GM12878 (cell line): ENCODE results near the gene FOXP3. TPM values are rescaled to one million over a fixed set of nuclear protein-coding genes. Genes with fewer than 3 reads are reported as not detected.

Experiments
- ATAC-seq: fragments of 200-7000 bp; cut with Tn5 transposase; 3 replicates; pipeline ENCODE4 v1.9.1; 2020; ENCODE audit warnings: mild to moderate bottlenecking, moderate library complexity
- BruUV-seq: library from RNA; stranded (reverse); fragments of 400-500 nt; replicated peaks from 2 replicates; lab custom pipeline; 2021; lab: Mats Ljungman, UMichigan
- CTCF ChIA-PET: fragments of 300-600 bp; sonication (Branson Sonifier 250); formaldehyde crosslinking; extraction: SDS; loops from one replicate; lab custom pipeline; 2021; ENCODE audit warnings: inconsistent platforms; lab: Yijun Ruan, JAX
- POLR2A ChIA-PET: fragments of 350-600 bp; formaldehyde crosslinking; extraction: SDS; loops from one replicate; lab custom pipeline; 2021; ENCODE audit warnings: inconsistent platforms; lab: Charles Lee
- RAD21 ChIA-PET: fragments of 300-600 bp; sonication (Branson Sonifier 250); formaldehyde crosslinking; loops from one replicate; lab custom pipeline; 2023; ENCODE audit warnings: antibody characterized with exemption; ENCODE audit not compliant: unreplicated experiment; lab: Charles Lee
- SMC1A ChIA-PET: fragments of 300-600 bp; sonication (Branson Sonifier 250); formaldehyde crosslinking; loops from one replicate; lab custom pipeline; 2023; ENCODE audit not compliant: unreplicated experiment, uncharacterized antibody; lab: Charles Lee
- DNase-seq: peaks from one replicate; pipeline ENCODE4 v3.0.0-alpha.2; 2011; ENCODE audit warnings: low read depth, low spot score
- FAIRE-seq: peaks from 3 replicates; lab custom pipeline; 2011; peaks lifted over from hg19 to GRCh38; lab: Jason Lieb, UNC
- H2AFZ ChIP-seq: 2 replicates; pipeline ENCODE4 v1.6.0; 2011; ENCODE audit warnings: low read depth, low read length, control low read depth; ENCODE audit not compliant: control insufficient read depth
- H3K27ac ChIP-seq: 2 replicates; pipeline ENCODE4 v1.5.1; 2011; ENCODE audit warnings: control low read depth; ENCODE audit not compliant: control insufficient read depth, insufficient read depth
- H3K27me3 ChIP-seq, 2 experiments: replicated peaks in 1 of 2; 2 replicates each; pipeline versions ENCODE4 v1.6.0 to v1.6.1; 2011; ENCODE audit warnings: low read length in 1 of 2; ENCODE audit not compliant: control insufficient read depth in 2 of 2, insufficient read depth in 2 of 2
- H3K36me3 ChIP-seq, 2 experiments: 2 replicates each; pipeline ENCODE4 v1.5.1; 2011; ENCODE audit warnings: low read length in 1 of 2; ENCODE audit not compliant: control insufficient read depth in 2 of 2, insufficient read depth in 2 of 2
- H3K4me1 ChIP-seq: 2 replicates; pipeline ENCODE4 v1.6.1; 2011; ENCODE audit warnings: mild to moderate bottlenecking, low read length, moderate library complexity, mixed read lengths; ENCODE audit not compliant: control insufficient read depth, insufficient read depth
- H3K4me2 ChIP-seq: 2 replicates; pipeline ENCODE4 v1.6.0; 2011; ENCODE audit warnings: control low read depth; ENCODE audit not compliant: control insufficient read depth, insufficient read depth
- H3K4me3 ChIP-seq: fragments of 200-600 bp; sonication (generic); 2 replicates; pipeline ENCODE4 v1.5.1; 2016
- H3K79me2 ChIP-seq: 2 replicates; pipeline ENCODE4 v1.6.0; 2011; ENCODE audit warnings: low read length; ENCODE audit not compliant: control insufficient read depth, insufficient read depth
- H3K9ac ChIP-seq: 2 replicates; pipeline ENCODE4 v1.8.0; 2011; ENCODE audit warnings: low read length, control low read depth, mixed read lengths; ENCODE audit not compliant: control insufficient read depth, insufficient read depth
- H3K9me3 ChIP-seq: replicated peaks from 3 replicates; pipeline ENCODE4 v1.5.1; 2011; ENCODE audit warnings: mild to moderate bottlenecking, low read length; ENCODE audit not compliant: control insufficient read depth, insufficient read depth
- H4K20me1 ChIP-seq: 2 replicates; pipeline ENCODE4 v1.6.0; 2011; ENCODE audit not compliant: control insufficient read depth, insufficient read depth
- BCLAF1 ChIP-seq: fragments of 450-650 bp; IDR thresholded peaks from 2 replicates; pipeline ENCODE4 v1.6.1; 2017; ENCODE audit warnings: antibody characterized with exemption, mild to moderate bottlenecking, moderate library complexity
- BRCA1 ChIP-seq: IDR thresholded peaks from 2 replicates; pipeline ENCODE4 v1.6.1; 2011; ENCODE audit warnings: low read depth, low read length, improper control_type of control experiment
- CHD2 ChIP-seq: IDR thresholded peaks from 2 replicates; pipeline ENCODE4 v1.6.1; 2011; ENCODE audit warnings: low read depth, low read length, improper control_type of control experiment, borderline replicate concordance
- EZH2 ChIP-seq: IDR thresholded peaks from 2 replicates; pipeline ENCODE4 v1.6.1; 2012; ENCODE audit warnings: low read depth, mild to moderate bottlenecking, control low read depth, inconsistent platforms, low read length, borderline replicate concordance; ENCODE audit not compliant: control insufficient read depth
- HDAC6 ChIP-seq: fragments of 200-600 bp; sonication (generic); IDR thresholded peaks from one replicate; pipeline ENCODE4 v1.8.0; 2017; ENCODE audit warnings: antibody characterized with exemption; ENCODE audit not compliant: unreplicated experiment
- MXI1 ChIP-seq: fragments of 150-350 bp; IDR thresholded peaks from 2 replicates; pipeline ENCODE4 v1.6.1; 2011; ENCODE audit warnings: low read depth, mild to moderate bottlenecking, inconsistent platforms, low read length, improper control_type of control experiment
- NFYB ChIP-seq: IDR thresholded peaks from 2 replicates; pipeline ENCODE4 v1.6.1; 2011; ENCODE audit warnings: low read depth, mild to moderate bottlenecking, low read length, improper control_type of control experiment, moderate library complexity; ENCODE audit not compliant: insufficient read depth
- NR2C1 ChIP-seq: fragments of 450-650 bp; IDR thresholded peaks from 2 replicates; pipeline ENCODE4 v1.6.1; 2017; ENCODE audit warnings: antibody characterized with exemption, mild to moderate bottlenecking, moderate library complexity
- NR2C2 ChIP-seq: IDR thresholded peaks from 2 replicates; pipeline ENCODE4 v1.6.1; 2011; ENCODE audit warnings: borderline replicate concordance, low read depth; ENCODE audit not compliant: control insufficient read depth, insufficient read length
- RUNX3 ChIP-seq: IDR thresholded peaks from 2 replicates; pipeline ENCODE4 v1.6.1; 2012; ENCODE audit warnings: low read length, inconsistent platforms
- SMAD1 ChIP-seq: fragments of 450-650 bp; IDR thresholded peaks from 2 replicates; pipeline ENCODE4 v1.6.1; 2018; ENCODE audit warnings: mild to moderate bottlenecking, low read depth; ENCODE audit not compliant: partially characterized antibody
- TAF1 ChIP-seq: IDR thresholded peaks from 2 replicates; pipeline ENCODE4 v1.6.1; 2011; ENCODE audit warnings: mild to moderate bottlenecking, low read depth, low read length, borderline replicate concordance
- TBL1XR1 ChIP-seq: IDR thresholded peaks from 2 replicates; pipeline ENCODE4 v1.6.1; 2012; ENCODE audit warnings: low read depth, low read length, improper control_type of control experiment
- ZNF217 ChIP-seq: fragments of 450-650 bp; IDR thresholded peaks from 2 replicates; pipeline ENCODE4 v1.6.1; 2017; ENCODE audit warnings: antibody characterized with exemption, mild to moderate bottlenecking
- WGBS: methylation state at CpG from one replicate; pipeline ENCODE4 v1.1.6; 2016; ENCODE audit warnings: low lambda C conversion rate; ENCODE audit not compliant: insufficient replicate concordance, insufficient coverage; ENCODE audit errors: missing lambda C conversion rate; 5-methylcytosine and 5-hydroxymethylcytosine counted together
- in situ Hi-C: fragments of 300-500 bp; cut with MboI; formaldehyde crosslinking; loops from 9 replicates; pipeline ENCODE4 v1.14.3; 2018; ENCODE audit warnings: mixed read lengths
- intact Hi-C: fragments of 100-400 bp; cut with micrococcal nuclease; formaldehyde crosslinking; loops from one replicate; pipeline ENCODE4 v1.14.2; 2022; ENCODE audit not compliant: unreplicated experiment
- polyA plus RNA-seq, 11 experiments: library from polyadenylated mRNA; depleted of rRNA in 4 of 11; unstranded in 6 of 11; stranded (reverse) in 5 of 11; fragments of >200 nt; fragmentation: Nextera tagmentation in 4 of 11; fragmentation: Illumina TruSeq in 1 of 11; extraction: Ambion mirVana in 4 of 11; extraction: Trizol in 1 of 11; gene quantifications; 1 replicate in 1 of 11; 2 replicates in 10 of 11; pipeline versions ENCODE4 v1.2.1 to v1.2.3, GENCODE V29; 2011 to 2016; ENCODE audit warnings: inconsistent platforms in 2 of 11, missing spikeins in 2 of 11, low read depth in 1 of 11
- total RNA-seq, 4 experiments: library from RNA; depleted of rRNA in 3 of 4; stranded (reverse); fragments of >200 nt in 3 of 4; fragmentation: Illumina TruSeq in 1 of 4; extraction: Trizol in 1 of 4; gene quantifications; 2 replicates each; pipeline versions ENCODE4 v1.2.1 to v1.2.3, GENCODE V29; 2013 to 2021
- TF ChIP-seq, protein P1 (sequence below): fragments of 450-650 bp; IDR thresholded peaks from 2 replicates; pipeline ENCODE4 v1.6.1; 2018; ENCODE audit warnings: borderline replicate concordance, mild to moderate bottlenecking; ENCODE audit not compliant: partially characterized antibody
- TF ChIP-seq, protein P2 (sequence below): fragments of 450-650 bp; conservative IDR thresholded peaks from 2 replicates; pipeline ENCODE4 v1.6.1; 2017; ENCODE audit warnings: mild to moderate bottlenecking, moderate library complexity

Gene FOXP3
- total and polyA plus RNA-seq, 10 of the 15 experiments (the other 5 are each of a cell fraction or from before 2014, with no cell fraction given), result 0.02 to 0.21 (median 0.08) TPM; not detected in 3

- no peak overlapping the region for H3K4me2 ChIP-seq
Observed at GRCh38 chrX:49273181-49273727, 8.7 kb upstream of the FOXP3 start.

More at GRCh38 chrX:49273181-49273727, 8.7 kb upstream of the FOXP3 start:
- peaks cover 15% of the 10 kb centered on the region for H3K79me2 ChIP-seq
- H3K4me3 ChIP-seq, result no peak overlapping the region
- ChIA-PET CTCF (interaction anchor here (3.2 kb wide), 1 partner anchor 81 kb away, joined by 10 read pairs; no protein-coding TSS in a partner anchor), POLR2A (no interaction called here), SMC1A (no interaction called here), RAD21 (no interaction called here)
- H3K9ac ChIP-seq, result no peak overlapping the region
- H3K27me3 ChIP-seq, result no peaks in the 10 kb centered on the region
- no peak overlapping the region for H2AFZ ChIP-seq
- BruUV-seq, result no TSS peak
- H3K4me1 ChIP-seq, result peaks cover 4% of the 10 kb centered on the region; the same call in 1 of the 2 replicates
- H4K20me1 ChIP-seq, result no peaks in the 10 kb centered on the region
- in situ Hi-C loops (no loop called here), intact Hi-C loops (no loop called here)
- WGBS, result 62% methylated on average over 8 of the region's 8 CpGs
- FAIRE-seq, result no peak
- ATAC-seq, result no peak
- TF ChIP-seq, protein P1, sequence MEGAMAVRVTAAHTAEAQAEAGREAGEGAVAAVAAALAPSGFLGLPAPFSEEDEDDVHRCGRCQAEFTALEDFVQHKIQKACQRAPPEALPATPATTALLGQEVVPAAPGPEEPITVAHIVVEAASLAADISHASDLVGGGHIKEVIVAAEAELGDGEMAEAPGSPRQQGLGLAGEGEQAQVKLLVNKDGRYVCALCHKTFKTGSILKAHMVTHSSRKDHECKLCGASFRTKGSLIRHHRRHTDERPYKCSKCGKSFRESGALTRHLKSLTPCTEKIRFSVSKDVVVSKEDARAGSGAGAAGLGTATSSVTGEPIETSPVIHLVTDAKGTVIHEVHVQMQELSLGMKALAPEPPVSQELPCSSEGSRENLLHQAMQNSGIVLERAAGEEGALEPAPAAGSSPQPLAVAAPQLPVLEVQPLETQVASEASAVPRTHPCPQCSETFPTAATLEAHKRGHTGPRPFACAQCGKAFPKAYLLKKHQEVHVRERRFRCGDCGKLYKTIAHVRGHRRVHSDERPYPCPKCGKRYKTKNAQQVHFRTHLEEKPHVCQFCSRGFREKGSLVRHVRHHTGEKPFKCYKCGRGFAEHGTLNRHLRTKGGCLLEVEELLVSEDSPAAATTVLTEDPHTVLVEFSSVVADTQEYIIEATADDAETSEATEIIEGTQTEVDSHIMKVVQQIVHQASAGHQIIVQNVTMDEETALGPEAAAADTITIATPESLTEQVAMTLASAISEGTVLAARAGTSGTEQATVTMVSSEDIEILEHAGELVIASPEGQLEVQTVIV, result no peak
- no peak for TF ChIP-seq CHD2
- no peak for TF ChIP-seq HDAC6
- TF ChIP-seq BCLAF1, result no peak
- TF ChIP-seq, protein P2, sequence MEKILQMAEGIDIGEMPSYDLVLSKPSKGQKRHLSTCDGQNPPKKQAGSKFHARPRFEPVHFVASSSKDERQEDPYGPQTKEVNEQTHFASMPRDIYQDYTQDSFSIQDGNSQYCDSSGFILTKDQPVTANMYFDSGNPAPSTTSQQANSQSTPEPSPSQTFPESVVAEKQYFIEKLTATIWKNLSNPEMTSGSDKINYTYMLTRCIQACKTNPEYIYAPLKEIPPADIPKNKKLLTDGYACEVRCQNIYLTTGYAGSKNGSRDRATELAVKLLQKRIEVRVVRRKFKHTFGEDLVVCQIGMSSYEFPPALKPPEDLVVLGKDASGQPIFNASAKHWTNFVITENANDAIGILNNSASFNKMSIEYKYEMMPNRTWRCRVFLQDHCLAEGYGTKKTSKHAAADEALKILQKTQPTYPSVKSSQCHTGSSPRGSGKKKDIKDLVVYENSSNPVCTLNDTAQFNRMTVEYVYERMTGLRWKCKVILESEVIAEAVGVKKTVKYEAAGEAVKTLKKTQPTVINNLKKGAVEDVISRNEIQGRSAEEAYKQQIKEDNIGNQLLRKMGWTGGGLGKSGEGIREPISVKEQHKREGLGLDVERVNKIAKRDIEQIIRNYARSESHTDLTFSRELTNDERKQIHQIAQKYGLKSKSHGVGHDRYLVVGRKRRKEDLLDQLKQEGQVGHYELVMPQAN, result no peak
- TF ChIP-seq NFYB, result no peak
- no peak for TF ChIP-seq SMAD1
- TF ChIP-seq ZNF217, result no peak
- no peak for TF ChIP-seq EZH2
- TF ChIP-seq TBL1XR1, result no peak
- TF ChIP-seq NR2C1, result no peak
- TF ChIP-seq RUNX3, result no peak
- TF ChIP-seq TAF1, result no peak
- TF ChIP-seq BRCA1, result no peak
- no peak for TF ChIP-seq MXI1
- TF ChIP-seq NR2C2, result no peak
- DNase-seq, result no peak
- no peaks in the 10 kb centered on the region; the same call in 2 of the 3 replicates for H3K9me3 ChIP-seq
- H3K36me3 ChIP-seq, result no peaks in the 10 kb centered on the region
- no peak overlapping the region for H3K27ac ChIP-seq
